HEK293 (cell line): ENCODE data around the gene PKHD1.

Source experiments
- CTCF ChIA-PET: fragments of 350-600 bp; formaldehyde crosslinking; extraction: SDS; loops from one replicate; lab custom pipeline; 2021; ENCODE audit warnings: antibody characterized with exemption; lab: Yijun Ruan, JAX
- POLR2A ChIA-PET: fragments of 300-600 bp; formaldehyde crosslinking; extraction: SDS; loops from one replicate; lab custom pipeline; 2020; ENCODE audit warnings: antibody characterized with exemption, inconsistent platforms; lab: Yijun Ruan, JAX
- H3K27ac ChIP-seq: fragments of 200-500 bp; sonication (Bioruptor generic); 2 replicates; pipeline ENCODE4 v1.5.1; 2014; ENCODE audit warnings: low read depth, low read length, control low read depth, inconsistent platforms; ENCODE audit errors: extremely low read depth
- H3K36me3 ChIP-seq, 2 experiments: fragments of 200-500 bp in 1 of 2; sonication (Bioruptor generic) in 1 of 2; 1 replicate in 1 of 2; 2 replicates in 1 of 2; pipeline ENCODE4 v1.5.1; 2014 to 2017; ENCODE audit warnings: inconsistent platforms in 2 of 2, low read length in 2 of 2; ENCODE audit not compliant: control insufficient read depth in 2 of 2, insufficient read depth in 1 of 2
- H3K4me1 ChIP-seq: fragments of 200-500 bp; sonication (Bioruptor generic); 2 replicates; pipeline ENCODE4 v1.5.1; 2014; ENCODE audit warnings: mild to moderate bottlenecking, low read length, inconsistent platforms; ENCODE audit not compliant: control insufficient read depth, insufficient read depth
- H3K4me3 ChIP-seq: 2 replicates; pipeline ENCODE4 v1.5.1; 2011; ENCODE audit warnings: low read depth, mild to moderate bottlenecking, control low read depth, low read length, moderate library complexity
- H3K9me3 ChIP-seq: fragments of 200-500 bp; sonication (Bioruptor generic); 2 replicates; pipeline ENCODE4 v1.5.1; 2014; ENCODE audit warnings: low read depth, low read length, inconsistent platforms; ENCODE audit not compliant: control insufficient read depth, insufficient read depth
- EGR2 ChIP-seq: fragments of 450-650 bp; formaldehyde crosslinking; IDR thresholded peaks from 2 replicates; pipeline ENCODE4 v1.5.1; 2016; ENCODE audit warnings: low read depth, missing biosample characterization, missing genetic modification characterization
- ELK4 ChIP-seq: IDR thresholded peaks from 2 replicates; pipeline ENCODE4 v1.6.1; 2011; ENCODE audit warnings: mild to moderate bottlenecking, low read depth, low read length, borderline replicate concordance
- GLIS1 ChIP-seq: fragments of 450-650 bp; formaldehyde crosslinking; IDR thresholded peaks from 2 replicates; pipeline ENCODE4 v1.5.1; 2016; ENCODE audit warnings: missing biosample characterization, missing genetic modification characterization
- KLF8 ChIP-seq: fragments of 450-650 bp; formaldehyde crosslinking; IDR thresholded peaks from 2 replicates; pipeline ENCODE4 v1.5.1; 2016; ENCODE audit warnings: missing biosample characterization, missing genetic modification characterization
- PRDM1 ChIP-seq: fragments of 450-650 bp; formaldehyde crosslinking; IDR thresholded peaks from 2 replicates; pipeline ENCODE4; 2016; ENCODE audit warnings: missing biosample characterization, missing genetic modification characterization
- SP7 ChIP-seq: fragments of 450-650 bp; formaldehyde crosslinking; IDR thresholded peaks from 2 replicates; pipeline ENCODE4 v1.5.1; 2016; ENCODE audit warnings: missing biosample characterization, missing genetic modification characterization
- TCF7L2 ChIP-seq: IDR thresholded peaks from 2 replicates; pipeline ENCODE4 v1.6.1; 2011; ENCODE audit warnings: low read depth, mild to moderate bottlenecking, inconsistent platforms, low read length, moderate library complexity, borderline replicate concordance
- ZBTB48 ChIP-seq: fragments of 450-650 bp; formaldehyde crosslinking; IDR thresholded peaks from 2 replicates; pipeline ENCODE4 v1.5.1; 2016; ENCODE audit warnings: missing biosample characterization, missing genetic modification characterization
- ZFP69B ChIP-seq: fragments of 450-650 bp; formaldehyde crosslinking; IDR thresholded peaks from 2 replicates; pipeline ENCODE4 v1.5.1; 2016; ENCODE audit warnings: missing biosample characterization, missing genetic modification characterization
- ZNF10 ChIP-seq: fragments of 450-650 bp; formaldehyde crosslinking; IDR thresholded peaks from 2 replicates; pipeline ENCODE4 v1.5.1; 2017; ENCODE audit warnings: missing biosample characterization, missing genetic modification characterization
- ZNF157 ChIP-seq: fragments of 450-650 bp; formaldehyde crosslinking; IDR thresholded peaks from 2 replicates; pipeline ENCODE4 v1.5.1; 2016; ENCODE audit warnings: missing biosample characterization, missing genetic modification characterization
- ZNF221 ChIP-seq: fragments of 450-650 bp; formaldehyde crosslinking; IDR thresholded peaks from 2 replicates; pipeline ENCODE4 v1.5.1; 2017; ENCODE audit warnings: missing biosample characterization, missing genetic modification characterization, borderline replicate concordance
- ZNF248 ChIP-seq: fragments of 450-650 bp; formaldehyde crosslinking; IDR thresholded peaks from 2 replicates; pipeline ENCODE4 v1.5.1; 2017; ENCODE audit warnings: missing biosample characterization, missing genetic modification characterization
- ZNF280D ChIP-seq: fragments of 450-650 bp; formaldehyde crosslinking; IDR thresholded peaks from 2 replicates; pipeline ENCODE4 v1.5.1; 2016; ENCODE audit warnings: missing biosample characterization, missing genetic modification characterization
- ZNF311 ChIP-seq: fragments of 450-650 bp; formaldehyde crosslinking; IDR thresholded peaks from 2 replicates; pipeline ENCODE4 v1.5.1; 2017; ENCODE audit warnings: missing biosample characterization, missing genetic modification characterization, borderline replicate concordance
- ZNF354C ChIP-seq: fragments of 450-650 bp; formaldehyde crosslinking; IDR thresholded peaks from 2 replicates; pipeline ENCODE4 v1.5.1; 2016; ENCODE audit warnings: missing biosample characterization, missing genetic modification characterization, low read depth, borderline replicate concordance
- ZNF404 ChIP-seq: fragments of 450-650 bp; formaldehyde crosslinking; IDR thresholded peaks from 2 replicates; pipeline ENCODE4 v1.5.1; 2017; ENCODE audit warnings: missing biosample characterization, missing genetic modification characterization
- ZNF423 ChIP-seq: fragments of 450-650 bp; formaldehyde crosslinking; IDR thresholded peaks from 2 replicates; pipeline ENCODE4 v1.5.1; 2016; ENCODE audit warnings: missing biosample characterization, missing genetic modification characterization
- ZNF510 ChIP-seq: fragments of 450-650 bp; formaldehyde crosslinking; IDR thresholded peaks from 2 replicates; pipeline ENCODE4 v1.5.1; 2018; ENCODE audit warnings: mild to moderate bottlenecking, missing genetic modification characterization, missing biosample characterization; ENCODE audit not compliant: insufficient replicate concordance
- ZSCAN16 ChIP-seq: fragments of 450-650 bp; formaldehyde crosslinking; IDR thresholded peaks from 2 replicates; pipeline ENCODE4 v1.5.1; 2016; ENCODE audit warnings: missing biosample characterization, missing genetic modification characterization
- ZSCAN30 ChIP-seq: fragments of 450-650 bp; IDR thresholded peaks from 2 replicates; pipeline ENCODE4 v1.5.1; 2018; ENCODE audit warnings: missing biosample characterization, mild to moderate bottlenecking, missing genetic modification characterization, moderate library complexity
- TF ChIP-seq, protein P1 (sequence below): fragments of 450-650 bp; formaldehyde crosslinking; conservative IDR thresholded peaks from 2 replicates; pipeline ENCODE4 v1.5.1; 2016; ENCODE audit warnings: low read depth, missing biosample characterization, missing genetic modification characterization

The PKHD1 gene

DNA sequence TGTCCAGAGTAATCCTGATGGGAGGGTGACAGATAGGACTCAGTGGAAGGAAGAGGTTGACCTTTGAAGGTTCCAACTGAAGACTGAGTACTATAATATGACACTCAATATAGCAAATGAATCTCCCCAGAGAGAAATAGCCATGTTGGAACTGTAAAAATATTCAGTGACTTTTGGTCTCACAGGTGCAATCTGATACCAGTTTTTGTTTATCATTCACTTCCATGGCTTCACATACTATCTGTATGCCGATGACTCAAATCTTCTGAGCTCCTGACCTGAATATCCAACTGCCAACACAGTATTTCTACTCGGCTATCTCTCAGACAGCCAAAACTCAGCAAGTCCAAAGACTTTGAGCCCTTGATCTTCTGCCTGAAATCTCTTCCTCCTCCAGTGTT lies 21.8 kb upstream of the PKHD1 start:
- Histone ChIP-seq H3K36me3 (no peaks in the 10 kb centered on the region), H3K9me3 (no peaks in the 10 kb centered on the region), H3K27ac (no peak overlapping the region), H3K4me3 (no peak overlapping the region), H3K4me1 (peaks cover 10% of the 10 kb centered on the region)
- ChIA-PET CTCF (no interaction called here), POLR2A (no interaction called here)
- TF ChIP-seq ZNF157 (tag by site-specific recombination) (no peak), ZSCAN16 (no peak), ZNF311 (no peak)

- ChIA-PET CTCF (interaction anchor here (0.6 to 1.0 kb wide), 2 partner anchors 44 to 486 kb away, joined by 3 read pairs; no protein-coding TSS in a partner anchor), POLR2A (no interaction called here)
- no peaks in the 10 kb centered on the region for H3K9me3 ChIP-seq
- no peaks in the 10 kb centered on the region for H3K36me3 ChIP-seq
- no peak for TF ChIP-seq ZNF10 (tag by site-specific recombination)
- TF ChIP-seq GLIS1 = peak; percentile 68
- TF ChIP-seq ZNF423 = no peak
- peak; percentile 53; the same call in 1 of the 2 replicates for TF ChIP-seq ZBTB48 (tag by site-specific recombination)
- no peak overlapping the region for H3K27ac ChIP-seq
- H3K4me1 ChIP-seq = peaks cover 10% of the 10 kb centered on the region
- H3K4me3 ChIP-seq = no peak overlapping the region
Observed at GRCh38 chr6:52108128-52108527, 20.7 kb upstream of the PKHD1 start.

DNA sequence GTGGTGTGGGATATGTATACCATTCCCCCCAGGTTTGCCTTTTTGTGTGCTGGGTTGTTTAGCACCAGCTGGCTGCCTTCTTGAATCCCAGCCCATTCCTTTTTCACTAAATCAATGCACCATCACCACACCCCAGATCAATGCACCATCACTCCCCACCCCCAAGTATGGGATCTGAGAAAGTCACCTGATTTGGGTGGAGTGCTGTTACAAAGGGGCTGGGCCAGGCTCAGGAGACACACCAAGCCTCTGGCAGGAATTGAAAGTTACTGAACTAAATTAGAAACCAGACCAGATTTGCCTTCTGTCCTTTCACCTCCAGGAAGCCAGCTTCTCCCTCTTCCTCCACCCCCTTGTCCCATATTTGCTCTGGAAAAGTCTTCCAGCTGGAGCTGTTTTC lies 19.6 kb upstream of the PKHD1 start:
- H3K27ac ChIP-seq = no peak overlapping the region
- H3K4me1 ChIP-seq = peaks cover 15% of the 10 kb centered on the region
- TF ChIP-seq ZNF280D (no peak), ZBTB48 (tag by site-specific recombination) (no peak), ELK4 (no peak), ZNF354C (tag by site-specific recombination) (no peak), ZNF221 (no peak), ZSCAN30 (no peak), PRDM1 (tag by site-specific recombination) (no peak), ZNF404 (tag by site-specific recombination) (no peak), ZNF248 (tag by site-specific recombination) (no peak), EGR2 (tag by site-specific recombination) (no peak), ZFP69B (tag by site-specific recombination) (no peak), SP7 (tag by site-specific recombination) (no peak), KLF8 (tag by site-specific recombination) (no peak), ZNF510 (tag by site-specific recombination) (no peak), TCF7L2 (no peak)
- TF ChIP-seq, protein P1, sequence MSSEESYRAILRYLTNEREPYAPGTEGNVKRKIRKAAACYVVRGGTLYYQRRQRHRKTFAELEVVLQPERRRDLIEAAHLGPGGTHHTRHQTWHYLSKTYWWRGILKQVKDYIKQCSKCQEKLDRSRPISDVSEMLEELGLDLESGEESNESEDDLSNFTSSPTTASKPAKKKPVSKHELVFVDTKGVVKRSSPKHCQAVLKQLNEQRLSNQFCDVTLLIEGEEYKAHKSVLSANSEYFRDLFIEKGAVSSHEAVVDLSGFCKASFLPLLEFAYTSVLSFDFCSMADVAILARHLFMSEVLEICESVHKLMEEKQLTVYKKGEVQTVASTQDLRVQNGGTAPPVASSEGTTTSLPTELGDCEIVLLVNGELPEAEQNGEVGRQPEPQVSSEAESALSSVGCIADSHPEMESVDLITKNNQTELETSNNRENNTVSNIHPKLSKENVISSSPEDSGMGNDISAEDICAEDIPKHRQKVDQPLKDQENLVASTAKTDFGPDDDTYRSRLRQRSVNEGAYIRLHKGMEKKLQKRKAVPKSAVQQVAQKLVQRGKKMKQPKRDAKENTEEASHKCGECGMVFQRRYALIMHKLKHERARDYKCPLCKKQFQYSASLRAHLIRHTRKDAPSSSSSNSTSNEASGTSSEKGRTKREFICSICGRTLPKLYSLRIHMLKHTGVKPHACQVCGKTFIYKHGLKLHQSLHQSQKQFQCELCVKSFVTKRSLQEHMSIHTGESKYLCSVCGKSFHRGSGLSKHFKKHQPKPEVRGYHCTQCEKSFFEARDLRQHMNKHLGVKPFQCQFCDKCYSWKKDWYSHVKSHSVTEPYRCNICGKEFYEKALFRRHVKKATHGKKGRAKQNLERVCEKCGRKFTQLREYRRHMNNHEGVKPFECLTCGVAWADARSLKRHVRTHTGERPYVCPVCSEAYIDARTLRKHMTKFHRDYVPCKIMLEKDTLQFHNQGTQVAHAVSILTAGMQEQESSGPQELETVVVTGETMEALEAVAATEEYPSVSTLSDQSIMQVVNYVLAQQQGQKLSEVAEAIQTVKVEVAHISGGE (tag by site-specific recombination) = no peak
- TF ChIP-seq, all 188 proteins: peak for 0
- Histone ChIP-seq H3K4me3 (no peak overlapping the region), H3K9me3 (no peaks in the 10 kb centered on the region), H3K36me3 (no peaks in the 10 kb centered on the region)
- POLR2A ChIA-PET = no interaction called here
- CTCF ChIA-PET = no interaction called here
